Mucosa of rectum (tissue), 2 donors: ENCODE data around the gene MPZL1.
"Not testable (repeated sequence)": the region's sequence is repeated elsewhere in the genome, so short reads cannot be mapped to it uniquely, and the experiment has no call there.

Experiments used
- H3K27ac ChIP-seq, 2 donors: one replicate each; pipeline ENCODE4 v1.7.0; 2013; ENCODE audit warnings: inconsistent platforms in 2 of 2, low read depth in 2 of 2, low read length in 2 of 2
- H3K27me3 ChIP-seq, 2 donors: one replicate each; pipeline ENCODE4 v1.7.0; 2013; ENCODE audit warnings: low read length in 2 of 2; ENCODE audit not compliant: control insufficient read depth in 2 of 2, insufficient read depth in 2 of 2
- H3K36me3 ChIP-seq, 2 donors: one replicate each; pipeline ENCODE4 v1.7.0; 2013; ENCODE audit warnings: low read length in 2 of 2; ENCODE audit not compliant: control insufficient read depth in 2 of 2, insufficient read depth in 2 of 2
- H3K4me1 ChIP-seq, 2 donors: one replicate each; pipeline ENCODE4 v1.7.0; 2013; ENCODE audit warnings: low read length in 2 of 2, mild to moderate bottlenecking in 1 of 2; ENCODE audit not compliant: control insufficient read depth in 2 of 2, insufficient read depth in 2 of 2
- H3K4me3 ChIP-seq, 2 donors: one replicate each; pipeline ENCODE4 v1.7.0; 2013; ENCODE audit warnings: low read length in 2 of 2
- H3K9ac ChIP-seq, 2 donors: one replicate each; pipeline ENCODE4 v1.7.0; 2013; ENCODE audit warnings: low read length in 2 of 2, low read depth in 1 of 2, mild to moderate bottlenecking in 1 of 2
- H3K9me3 ChIP-seq, 2 donors: one replicate each; pipeline ENCODE4 v1.7.0; 2013; ENCODE audit warnings: low read length in 2 of 2; ENCODE audit not compliant: control insufficient read depth in 2 of 2
- donor health status: healthy.
- donor health status: Normal muscosa, but diverticular disease.

Gene MPZL1

GRCh38 chr1:167716000-167716271 is 5.8 kb upstream of the MPZL1 start:
- peaks cover 25 to 26% of the 10 kb centered on the region in 2 donors for H3K4me1 ChIP-seq
- peak overlapping the region; percentile 20 to 54 for H3K27ac ChIP-seq
- H3K9me3 ChIP-seq: no peaks in the 10 kb centered on the region
- H3K4me3 ChIP-seq: peak overlapping the region; percentile 73 to 97
- H3K36me3 ChIP-seq: no peaks in the 10 kb centered on the region
- no peaks in the 10 kb centered on the region for H3K27me3 ChIP-seq
- H3K9ac ChIP-seq: peak overlapping the region; percentile 60 to 90

GRCh38 chr1:167717351-167717750 is 4.4 kb upstream of the MPZL1 start:
- Histone ChIP-seq H3K9ac (no peak overlapping the region), H3K4me3 (no peak overlapping the region), H3K36me3 (no peaks in the 10 kb centered on the region), H3K4me1 (peaks cover 23 to 26% of the 10 kb centered on the region in 2 donors), H3K27me3 (no peaks in the 10 kb centered on the region), H3K27ac (no peak overlapping the region), H3K9me3 (no peaks in the 10 kb centered on the region)

- no peaks in the 10 kb centered on the region for H3K9me3 ChIP-seq
- no peak overlapping the region for H3K9ac ChIP-seq
- no peaks in the 10 kb centered on the region for H3K36me3 ChIP-seq
- no peak overlapping the region for H3K27ac ChIP-seq
- no peaks in the 10 kb centered on the region for H3K27me3 ChIP-seq
- H3K4me1 ChIP-seq: peaks cover 21 to 31% of the 10 kb centered on the region in 2 donors
- no peak overlapping the region for H3K4me3 ChIP-seq
Measured at GRCh38 chr1:167718914-167719691, 2.7 kb upstream of the MPZL1 start.

- H3K27ac ChIP-seq, H3K27me3 ChIP-seq, H3K9me3 ChIP-seq, H3K4me3 ChIP-seq, H3K36me3 ChIP-seq, H3K9ac ChIP-seq: not testable (repeated sequence)
- H3K4me1 ChIP-seq: peaks cover 21 to 31% of the 10 kb centered on the region in 2 donors
Measured at GRCh38 chr1:167719715-167720421, 1.9 kb upstream of the MPZL1 start.

GRCh38 chr1:167720965-167721616 is 691 bp upstream of the MPZL1 start:
- H3K4me1 ChIP-seq: peaks cover 17 to 29% of the 10 kb centered on the region in 2 donors
- peak overlapping the region; percentile 87 to 89 for H3K4me3 ChIP-seq
- peak overlapping the region; percentile 89 for H3K27ac ChIP-seq
- no peaks in the 10 kb centered on the region for H3K9me3 ChIP-seq
- H3K36me3 ChIP-seq: no peaks in the 10 kb centered on the region
- H3K9ac ChIP-seq: peak overlapping the region; percentile 88 to 89
- no peaks in the 10 kb centered on the region for H3K27me3 ChIP-seq

GRCh38 chr1:167722152-167722869 is 529 bp downstream of the MPZL1 start:
- no peaks in the 10 kb centered on the region for H3K9me3 ChIP-seq
- peak overlapping the region; percentile 87 to 89 for H3K4me3 ChIP-seq
- H3K36me3 ChIP-seq: no peaks in the 10 kb centered on the region
- H3K27ac ChIP-seq: peak overlapping the region; percentile 89
- no peaks in the 10 kb centered on the region for H3K27me3 ChIP-seq
- peak overlapping the region; percentile 78 to 88 for H3K9ac ChIP-seq
- peaks cover 17 to 29% of the 10 kb centered on the region in 2 donors for H3K4me1 ChIP-seq

GRCh38 chr1:167722870-167723251 is 1.1 kb downstream of the MPZL1 start:
- Histone ChIP-seq H3K4me1 (peaks cover 17 to 29% of the 10 kb centered on the region in 2 donors), H3K9ac (peak overlapping the region; percentile 78 to 88), H3K27me3 (no peaks in the 10 kb centered on the region), H3K4me3 (peak overlapping the region; percentile 87 to 89), H3K27ac (peak overlapping the region; percentile 89), H3K36me3 (no peaks in the 10 kb centered on the region), H3K9me3 (no peaks in the 10 kb centered on the region)

GRCh38 chr1:167723707-167724323 is 2.0 kb downstream of the MPZL1 start:
- Histone ChIP-seq H3K27me3 (no peaks in the 10 kb centered on the region), H3K9ac (peak overlapping the region in 1 of 2 donors; percentile 88), H3K4me1 (peaks cover 17 to 29% of the 10 kb centered on the region in 2 donors), H3K9me3 (no peaks in the 10 kb centered on the region), H3K27ac (no peak overlapping the region), H3K36me3 (no peaks in the 10 kb centered on the region), H3K4me3 (peak overlapping the region in 1 of 2 donors; percentile 14)

- Histone ChIP-seq H3K27ac (no peak overlapping the region), H3K4me1 (peaks cover 13 to 27% of the 10 kb centered on the region in 2 donors)
Measured at GRCh38 chr1:167726008-167726407, 4.2 kb downstream of the MPZL1 start.

More at GRCh38 chr1:167726008-167726407, 4.2 kb downstream of the MPZL1 start:
- Histone ChIP-seq H3K27me3 (no peaks in the 10 kb centered on the region), H3K4me3 (no peak overlapping the region), H3K9me3 (no peaks in the 10 kb centered on the region), H3K36me3 (peaks cover 4 to 6% of the 10 kb centered on the region in 2 donors), H3K9ac (no peak overlapping the region)
